GM19395 (cell line): ENCODE results near the gene SSBP2.

Source experiments
- ATAC-seq: cut with Tn5 transposase; IDR thresholded peaks from one replicate; pipeline ENCODE4 v1.9.1; 2021; ENCODE audit warnings: mild to moderate bottlenecking, moderate library complexity; ENCODE audit not compliant: unreplicated experiment

The SSBP2 gene

GRCh38 chr5:81401266-81401665 lies 349.6 kb downstream of the SSBP2 start:
- no peak for ATAC-seq

- ATAC-seq = no peak
Observed at GRCh38 chr5:81400375-81400774, 350.5 kb downstream of the SSBP2 start.

GRCh38 chr5:81398741-81399140 lies 352.2 kb downstream of the SSBP2 start:
- ATAC-seq = no peak

GRCh38 chr5:81397176-81397575 lies 353.7 kb downstream of the SSBP2 start:
- ATAC-seq = no peak

- no peak for ATAC-seq
Observed at GRCh38 chr5:81395262-81395661, 355.6 kb downstream of the SSBP2 start.

GRCh38 chr5:81393783-81394718 lies 356.8 kb downstream of the SSBP2 start, which contains the start of gene ACOT12:
Gene ACOT12 (minus strand): TSS chr5:81394134. CDS start chr5:81394114, 20 bp downstream.
- ATAC-seq = no peak

- ATAC-seq = no peak
Observed at GRCh38 chr5:81393430-81393782, 357.5 kb downstream of the SSBP2 start.

GRCh38 chr5:81389025-81389424 lies 361.9 kb downstream of the SSBP2 start:
- no peak for ATAC-seq

- ATAC-seq = no peak
Observed at GRCh38 chr5:81388169-81388568, 362.7 kb downstream of the SSBP2 start.

GRCh38 chr5:81383867-81384266 lies 367.0 kb downstream of the SSBP2 start:
- no peak for ATAC-seq

GRCh38 chr5:81371354-81371876 lies 379.5 kb downstream of the SSBP2 start:
- ATAC-seq = no peak

GRCh38 chr5:81370912-81371311 lies 380.0 kb downstream of the SSBP2 start:
- no peak for ATAC-seq

- no peak for ATAC-seq
Observed at GRCh38 chr5:81365541-81365940, 385.4 kb downstream of the SSBP2 start.

- no peak for ATAC-seq
Observed at GRCh38 chr5:81363093-81363871, 387.6 kb downstream of the SSBP2 start.
